PC-3 (cell line): ENCODE results near the gene FAT2.

Source experiments
- EZH2phosphoT487 ChIP-seq: fragments of 300-600 bp; sonication (generic); IDR thresholded peaks from 2 replicates; pipeline ENCODE4 v1.6.1; 2018; ENCODE audit warnings: mild to moderate bottlenecking, antibody characterized with exemption, low read length, borderline replicate concordance
- TF ChIP-seq, protein P1 (sequence below): fragments of 300-600 bp; sonication (generic); conservative IDR thresholded peaks from 2 replicates; pipeline ENCODE4 v1.5.1; 2017; ENCODE audit warnings: antibody characterized with exemption, low read depth, mild to moderate bottlenecking, low read length

DNA sequence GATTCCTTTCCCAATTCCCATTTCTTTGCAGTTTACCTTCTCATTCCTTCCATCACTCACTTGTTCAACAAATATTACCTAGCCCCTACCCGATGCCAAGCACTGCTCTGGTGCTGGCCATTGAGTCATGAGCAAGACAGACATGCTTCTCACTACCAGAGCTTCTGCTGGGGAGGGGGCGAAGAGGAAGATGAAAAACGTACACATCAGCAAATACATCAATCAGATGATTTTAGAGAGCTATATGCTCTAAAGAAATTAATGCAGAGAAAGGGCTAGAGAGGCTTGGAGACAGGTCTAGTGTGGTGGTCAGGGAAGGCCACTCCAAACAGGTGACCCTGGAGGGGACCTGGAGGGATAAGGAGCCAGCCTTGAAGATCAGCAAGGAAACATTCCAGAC is 14.4 kb upstream of the FAT2 start:
- TF ChIP-seq, protein P1, sequence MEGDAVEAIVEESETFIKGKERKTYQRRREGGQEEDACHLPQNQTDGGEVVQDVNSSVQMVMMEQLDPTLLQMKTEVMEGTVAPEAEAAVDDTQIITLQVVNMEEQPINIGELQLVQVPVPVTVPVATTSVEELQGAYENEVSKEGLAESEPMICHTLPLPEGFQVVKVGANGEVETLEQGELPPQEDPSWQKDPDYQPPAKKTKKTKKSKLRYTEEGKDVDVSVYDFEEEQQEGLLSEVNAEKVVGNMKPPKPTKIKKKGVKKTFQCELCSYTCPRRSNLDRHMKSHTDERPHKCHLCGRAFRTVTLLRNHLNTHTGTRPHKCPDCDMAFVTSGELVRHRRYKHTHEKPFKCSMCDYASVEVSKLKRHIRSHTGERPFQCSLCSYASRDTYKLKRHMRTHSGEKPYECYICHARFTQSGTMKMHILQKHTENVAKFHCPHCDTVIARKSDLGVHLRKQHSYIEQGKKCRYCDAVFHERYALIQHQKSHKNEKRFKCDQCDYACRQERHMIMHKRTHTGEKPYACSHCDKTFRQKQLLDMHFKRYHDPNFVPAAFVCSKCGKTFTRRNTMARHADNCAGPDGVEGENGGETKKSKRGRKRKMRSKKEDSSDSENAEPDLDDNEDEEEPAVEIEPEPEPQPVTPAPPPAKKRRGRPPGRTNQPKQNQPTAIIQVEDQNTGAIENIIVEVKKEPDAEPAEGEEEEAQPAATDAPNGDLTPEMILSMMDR: no peak
- no peak for TF ChIP-seq EZH2phosphoT487
